Measurements from ENCODE around the gene SLC5A6.

DNA sequence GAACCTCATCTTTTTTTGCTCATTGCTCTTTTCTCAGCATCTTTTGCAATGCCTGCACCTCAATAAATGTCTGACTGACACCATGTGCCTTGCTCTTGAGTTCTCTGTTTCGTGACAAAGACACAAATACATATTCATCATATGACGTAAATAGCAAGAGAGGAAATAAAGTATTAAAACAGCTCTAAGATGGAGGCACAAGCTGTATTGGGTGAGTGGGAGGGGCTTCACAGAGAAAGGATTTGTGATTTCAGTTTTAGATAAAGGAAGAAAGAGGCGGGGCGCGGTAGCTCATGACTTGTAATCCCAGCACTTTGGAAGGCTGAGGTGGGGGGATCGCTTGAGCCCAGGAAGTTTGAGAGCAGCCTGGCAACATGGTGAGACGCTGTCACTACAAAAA lies 8.0 kb upstream of the SLC5A6 start:
- TF ChIP-seq, protein P1, sequence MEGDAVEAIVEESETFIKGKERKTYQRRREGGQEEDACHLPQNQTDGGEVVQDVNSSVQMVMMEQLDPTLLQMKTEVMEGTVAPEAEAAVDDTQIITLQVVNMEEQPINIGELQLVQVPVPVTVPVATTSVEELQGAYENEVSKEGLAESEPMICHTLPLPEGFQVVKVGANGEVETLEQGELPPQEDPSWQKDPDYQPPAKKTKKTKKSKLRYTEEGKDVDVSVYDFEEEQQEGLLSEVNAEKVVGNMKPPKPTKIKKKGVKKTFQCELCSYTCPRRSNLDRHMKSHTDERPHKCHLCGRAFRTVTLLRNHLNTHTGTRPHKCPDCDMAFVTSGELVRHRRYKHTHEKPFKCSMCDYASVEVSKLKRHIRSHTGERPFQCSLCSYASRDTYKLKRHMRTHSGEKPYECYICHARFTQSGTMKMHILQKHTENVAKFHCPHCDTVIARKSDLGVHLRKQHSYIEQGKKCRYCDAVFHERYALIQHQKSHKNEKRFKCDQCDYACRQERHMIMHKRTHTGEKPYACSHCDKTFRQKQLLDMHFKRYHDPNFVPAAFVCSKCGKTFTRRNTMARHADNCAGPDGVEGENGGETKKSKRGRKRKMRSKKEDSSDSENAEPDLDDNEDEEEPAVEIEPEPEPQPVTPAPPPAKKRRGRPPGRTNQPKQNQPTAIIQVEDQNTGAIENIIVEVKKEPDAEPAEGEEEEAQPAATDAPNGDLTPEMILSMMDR (IDR thresholded peaks at IDR 0.05), result no peak
- TF ChIP-seq ZFX (IDR thresholded peaks at IDR 0.05; ENCODE audit: borderline replicate concordance), result no peak
